Bronchial epithelial cell (primary cell): ENCODE measurements around the gene JUP. TPM values are rescaled to one million over a fixed set of nuclear protein-coding genes. Genes with fewer than 3 reads are reported as not detected.
A peak's percentile ranks its signal among the peaks of the same experiment; 100 is the strongest.

ENCODE experiments used
- DNase-seq: peaks from one replicate; pipeline ENCODE4 v3.0.0-alpha.2; 2010; ENCODE audit warnings: low read depth
- FAIRE-seq: peaks from 2 replicates; lab custom pipeline; 2011; peaks lifted over from hg19 to GRCh38; lab: Jason Lieb, UNC
- H3K27me3 ChIP-seq: 2 replicates; pipeline ENCODE4 v1.5.1; 2011; ENCODE audit warnings: low read length; ENCODE audit not compliant: control insufficient read depth, insufficient read depth
- H3K36me3 ChIP-seq: 2 replicates; pipeline ENCODE4 v1.5.1; 2011; ENCODE audit warnings: low read length; ENCODE audit not compliant: control insufficient read depth, insufficient read depth
- H3K4me3 ChIP-seq: 2 replicates; pipeline ENCODE4 v1.5.1; 2011; ENCODE audit warnings: mild to moderate bottlenecking, low read depth, low read length, control low read depth
- CTCF ChIP-seq: IDR thresholded peaks from 2 replicates; pipeline ENCODE4 v1.5.1; 2011; ENCODE audit warnings: mild to moderate bottlenecking, moderate library complexity, low read length, control low read depth, inconsistent platforms; ENCODE audit not compliant: insufficient read depth, severe bottlenecking
- total RNA-seq: library from RNA; depleted of rRNA; stranded (reverse); fragments of >200 nt; gene quantifications from 2 replicates; pipeline ENCODE4 v1.2.1, GENCODE V29; 2014

Gene JUP
- total RNA-seq, 1 donor from 2014 or later = 227 TPM

DNA sequence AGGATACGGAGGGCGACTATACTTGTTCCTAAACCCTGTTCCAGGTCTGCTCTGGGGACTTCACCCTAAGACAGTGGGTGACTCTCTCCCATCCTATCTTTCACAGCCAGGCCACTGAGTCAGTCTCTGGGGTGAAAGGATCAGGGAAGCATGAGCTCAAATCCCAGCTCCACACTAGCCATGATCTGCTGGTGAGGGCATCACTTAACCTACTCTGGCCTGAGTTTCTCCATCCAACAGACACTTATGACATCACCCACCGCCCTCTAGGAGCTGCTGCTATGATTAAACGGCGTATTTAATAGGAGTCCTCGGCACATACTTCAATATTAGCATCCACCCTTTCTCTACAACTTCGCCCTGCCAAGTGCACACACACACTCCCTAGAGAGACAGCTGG lies 64.3 kb downstream of the JUP start:
- TF ChIP-seq CTCF = no peak
- FAIRE-seq = no peak
- H3K36me3 ChIP-seq = no peaks in the 10 kb centered on the region
- DNase-seq = no peak
- no peak overlapping the region for H3K4me3 ChIP-seq
- no peaks in the 10 kb centered on the region for H3K27me3 ChIP-seq

DNA sequence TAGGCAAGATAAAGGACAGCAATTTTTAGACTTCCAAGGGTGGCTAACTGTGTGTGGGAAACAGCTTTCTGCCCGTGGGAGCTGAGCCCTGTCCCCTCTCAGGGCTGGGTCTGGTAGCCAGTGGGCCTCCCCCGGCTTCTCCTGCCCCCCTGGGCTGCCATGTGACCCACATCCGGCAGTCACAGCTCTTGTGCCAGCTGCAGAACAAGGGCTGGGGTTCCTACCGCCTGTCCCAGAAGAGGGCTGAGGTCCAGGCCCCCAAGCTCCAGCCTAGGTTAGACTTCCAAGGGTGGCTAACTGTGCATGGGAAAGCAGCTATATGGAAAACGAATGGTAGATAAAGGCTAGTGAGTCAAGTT lies 68.2 kb downstream of the JUP start:
- DNase-seq (no peak), FAIRE-seq (no peak)
- no peaks in the 10 kb centered on the region for H3K36me3 ChIP-seq
- H3K27me3 ChIP-seq = no peaks in the 10 kb centered on the region
- TF ChIP-seq CTCF = no peak
- H3K4me3 ChIP-seq = no peak overlapping the region

DNA sequence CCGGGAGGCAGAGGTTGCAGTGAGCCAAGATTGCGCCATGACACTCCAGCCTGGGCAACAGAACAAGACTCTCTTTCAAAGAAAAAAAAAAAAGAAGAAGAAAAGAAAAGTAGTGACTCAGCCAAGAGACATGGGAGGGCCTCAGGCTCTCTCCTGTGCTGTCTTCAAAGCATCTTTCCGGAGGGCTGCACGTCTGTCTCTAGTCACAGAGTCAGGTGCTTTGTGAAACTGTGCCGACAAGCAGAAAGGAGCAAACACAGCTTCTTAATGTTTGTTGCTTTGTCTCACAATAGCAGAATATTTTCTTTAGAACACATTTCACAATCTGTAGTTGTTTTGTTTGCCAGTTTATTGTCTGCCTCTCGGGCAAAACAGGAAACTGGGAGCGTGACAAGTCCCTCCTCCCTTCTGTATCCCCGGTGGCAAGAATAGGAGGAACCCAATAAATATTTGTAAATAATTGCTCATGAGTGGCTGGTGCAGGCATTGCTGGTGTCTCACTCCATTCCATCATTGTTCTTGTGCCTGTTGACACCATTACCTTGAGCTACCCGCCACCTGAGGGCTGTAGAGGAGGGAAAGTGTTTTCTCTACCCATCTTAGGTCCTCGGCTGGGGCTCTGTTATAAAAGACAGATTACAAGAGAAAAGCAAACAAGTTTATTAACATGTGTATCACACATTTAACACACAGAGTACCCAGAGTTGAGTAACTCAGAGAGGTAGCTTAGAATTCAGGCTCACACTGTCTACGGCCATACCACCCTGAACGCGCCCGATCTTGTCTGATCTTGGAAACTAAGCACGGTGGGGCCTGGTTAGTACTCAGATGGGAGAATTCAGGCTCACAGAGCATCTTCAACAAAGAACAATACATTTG lies 68.9 kb downstream of the JUP start:
- no peaks in the 10 kb centered on the region for H3K36me3 ChIP-seq
- FAIRE-seq = peak; percentile 70
- H3K27me3 ChIP-seq = no peaks in the 10 kb centered on the region
- DNase-seq = peak; percentile 84
- no peak overlapping the region for H3K4me3 ChIP-seq
- TF ChIP-seq CTCF = no peak

- H3K27me3 ChIP-seq = no peaks in the 10 kb centered on the region
- H3K4me3 ChIP-seq = no peak within 1 kb of the TSS
- TF ChIP-seq CTCF = no peak
- DNase-seq (no peak), FAIRE-seq (peak; percentile 47)
- H3K36me3 ChIP-seq = no peaks in the 10 kb centered on the region
Measured at GRCh38 chr17:41711669-41712400, 74.7 kb downstream of the JUP start, which contains the start of gene GAST. Gene GAST, plus strand, starts transcription at chr17:41712331. Its CDS starts 3,106 bp downstream, at chr17:41715437.

GRCh38 chr17:41710472-41711090 lies 75.9 kb downstream of the JUP start:
- no peak for FAIRE-seq
- TF ChIP-seq CTCF = no peak
- Histone ChIP-seq H3K36me3 (no peaks in the 10 kb centered on the region), H3K4me3 (no peak overlapping the region), H3K27me3 (no peaks in the 10 kb centered on the region)
- peak; percentile 81 for DNase-seq
